Panc1 (cell line): ENCODE results near the gene IFITM1. TPM values are rescaled to one million over a fixed set of nuclear protein-coding genes. Genes with fewer than 3 reads are reported as not detected.
A peak's percentile ranks its signal among the peaks of the same experiment; 100 is the strongest.

ENCODE experiments used
- ATAC-seq: fragments of 200-7000 bp; cut with Tn5 transposase; 2 replicates; pipeline ENCODE4 v1.9.1; 2020; ENCODE audit warnings: mild to moderate bottlenecking, moderate library complexity
- BruUV-seq: library from RNA; stranded (reverse); fragments of 400-500 nt; replicated peaks from 2 replicates; lab custom pipeline; 2021; lab: Mats Ljungman, UMichigan
- CTCF ChIA-PET: fragments of 300-600 bp; sonication (Branson Sonifier 250); formaldehyde crosslinking; loops from one replicate; lab custom pipeline; 2022; ENCODE audit warnings: antibody characterized with exemption; lab: Charles Lee
- POLR2A ChIA-PET: fragments of 300-600 bp; sonication (Branson Sonifier 250); formaldehyde crosslinking; loops from one replicate; lab custom pipeline; 2022; ENCODE audit warnings: antibody characterized with exemption; lab: Charles Lee
- DNase-seq: peaks from one replicate; pipeline ENCODE4 v3.0.0-alpha.2; 2010; ENCODE audit warnings: low read depth, low spot score
- H3K27ac ChIP-seq: 2 replicates; pipeline ENCODE4 v1.5.1; 2011; ENCODE audit warnings: mild to moderate bottlenecking, low read length, inconsistent platforms
- H3K27me3 ChIP-seq: fragments of 200-500 bp; sonication (Bioruptor generic); 2 replicates; pipeline ENCODE4 v1.6.0; 2014; ENCODE audit warnings: low read length, inconsistent platforms; ENCODE audit not compliant: control insufficient read depth, insufficient read depth
- H3K36me3 ChIP-seq: fragments of 200-500 bp; sonication (Bioruptor generic); 2 replicates; pipeline ENCODE4 v1.5.1; 2014; ENCODE audit warnings: inconsistent platforms, mild to moderate bottlenecking, low read length, moderate library complexity; ENCODE audit not compliant: control insufficient read depth, insufficient read depth
- H3K4me1 ChIP-seq: 2 replicates; pipeline ENCODE4 v1.5.1; 2011; ENCODE audit warnings: inconsistent platforms, mild to moderate bottlenecking, low read length, moderate library complexity; ENCODE audit not compliant: control insufficient read depth, insufficient read depth
- H3K4me3 ChIP-seq, 2 experiments: 2 replicates each; pipeline ENCODE4 v1.5.1; 2011 to 2012; ENCODE audit warnings: low read depth in 2 of 2, low read length in 2 of 2, mild to moderate bottlenecking in 2 of 2, inconsistent platforms in 1 of 2, moderate library complexity in 1 of 2
- H3K9me3 ChIP-seq: fragments of 200-500 bp; sonication (Bioruptor generic); 2 replicates; pipeline ENCODE4 v1.5.1; 2014; ENCODE audit warnings: low read depth, mild to moderate bottlenecking, inconsistent platforms, low read length, moderate library complexity; ENCODE audit not compliant: control insufficient read depth, insufficient read depth
- CTCF ChIP-seq: fragments of 450-650 bp; IDR thresholded peaks from 2 replicates; pipeline ENCODE4 v1.5.1; 2017; ENCODE audit warnings: mild to moderate bottlenecking
- POLR2AphosphoS5 ChIP-seq: IDR thresholded peaks from 2 replicates; pipeline ENCODE4 v1.6.1; 2012; ENCODE audit warnings: mild to moderate bottlenecking, low read depth, low read length, moderate library complexity
- REST ChIP-seq, 2 experiments: IDR thresholded peaks; 2 replicates each; pipeline ENCODE4 v1.6.1; 2011 to 2012; ENCODE audit warnings: low read depth in 2 of 2, control low read depth in 1 of 2, low read length in 1 of 2, mild to moderate bottlenecking in 1 of 2, moderate library complexity in 1 of 2; ENCODE audit not compliant: insufficient read depth in 1 of 2
- SIN3A ChIP-seq: IDR thresholded peaks from 2 replicates; pipeline ENCODE4 v1.6.1; 2012; ENCODE audit warnings: low read depth, mild to moderate bottlenecking, low read length, moderate library complexity, borderline replicate concordance; ENCODE audit not compliant: insufficient read depth
- TCF7L2 ChIP-seq: IDR thresholded peaks from 2 replicates; pipeline ENCODE4 v1.6.1; 2011; ENCODE audit warnings: mild to moderate bottlenecking, low read depth, low read length, inconsistent platforms
- in situ Hi-C: cut with HindIII; loops from 2 replicates; pipeline ENCODE4 v1.10.0; 2016; ENCODE audit warnings: low sequenced_read_pairs, low pct_unique_long_range_greater_than_20kb
- intact Hi-C: fragments of 100-400 bp; cut with micrococcal nuclease; formaldehyde crosslinking; loops from one replicate; pipeline ENCODE4 v1.10.0; 2022; ENCODE audit not compliant: unreplicated experiment
- total RNA-seq: library from RNA; stranded (reverse); gene quantifications from one replicate; pipeline ENCODE4 v1.2.1, GENCODE V29; 2021; ENCODE audit not compliant: unreplicated experiment

Gene IFITM1
- total RNA-seq, 1 experiment from 2014 or later: 66.3 TPM

- in situ Hi-C loops (no loop called here), intact Hi-C loops (no loop called here)
- TF ChIP-seq CTCF (no peak), REST (IDR thresholded peaks at IDR 0.05; ENCODE audit: insufficient read depth in 1 of 2, low read depth in 2 of 2, low read length in 1 of 2) (no peak), TCF7L2 (no peak)
- DNase-seq (no peak), ATAC-seq (no peak)
- Histone ChIP-seq H3K36me3 (no peaks in the 10 kb centered on the region), H3K27ac (no peak overlapping the region), H3K4me1 (peaks cover 40% of the 10 kb centered on the region), H3K27me3 (no peaks in the 10 kb centered on the region), H3K4me3 (no peak overlapping the region), H3K9me3 (no peaks in the 10 kb centered on the region)
- ChIA-PET POLR2A (no interaction called here), CTCF (no interaction called here)
- BruUV-seq: TSS peak; percentile 57
Measured at GRCh38 chr11:295351-296170, 18.3 kb upstream of the IFITM1 start.

- H3K27me3 ChIP-seq: no peaks in the 10 kb centered on the region
- no peaks in the 10 kb centered on the region for H3K9me3 ChIP-seq
- H3K4me3 ChIP-seq: no peak overlapping the region
- no peaks in the 10 kb centered on the region for H3K36me3 ChIP-seq
- ChIA-PET POLR2A (no interaction called here), CTCF (no interaction called here)
- TF ChIP-seq CTCF (no peak), TCF7L2 (no peak), SIN3A (no peak), POLR2AphosphoS5 (no peak; the same call in 1 of the 2 replicates), REST (IDR thresholded peaks at IDR 0.05; ENCODE audit: insufficient read depth in 1 of 2, low read depth in 2 of 2, low read length in 1 of 2) (no peak)
- peaks cover 42% of the 10 kb centered on the region for H3K4me1 ChIP-seq
- in situ Hi-C loops (no loop called here), intact Hi-C loops (no loop called here)
- no peak overlapping the region; the same call in 1 of the 2 replicates for H3K27ac ChIP-seq
- no TSS peak for BruUV-seq
- ATAC-seq (no peak), DNase-seq (no peak)
Measured at GRCh38 chr11:296171-297050, 17.4 kb upstream of the IFITM1 start.
